Upper lobe of left lung (tissue), 4 donors: ENCODE data around the gene PTPRO.

Experiments used
- EP300 ChIP-seq, 4 donors: sonication (generic); formaldehyde crosslinking; IDR thresholded peaks; one replicate each; pipeline ENCODE4 v1.5.1; 2017; ENCODE audit warnings: antibody characterized with exemption in 4 of 4, control low read depth in 2 of 4
- POLR2A ChIP-seq, 4 donors: fragments of 450-650 bp; IDR thresholded peaks; one replicate each; pipeline ENCODE4 v1.5.1; 2016 to 2017; ENCODE audit warnings: antibody characterized with exemption in 4 of 4, mild to moderate bottlenecking in 2 of 4
- POLR2AphosphoS5 ChIP-seq, 2 donors: sonication (generic); formaldehyde crosslinking; IDR thresholded peaks; one replicate each; pipeline ENCODE4 v1.5.1; 2017; ENCODE audit warnings: antibody characterized with exemption in 2 of 2
- TF ChIP-seq, protein P1 (sequence below), 6 experiments: fragments of 450-650 bp in 4 of 6; fragments of 200-600 bp in 2 of 6; sonication (generic) in 2 of 6; IDR thresholded peaks; one replicate each; pipeline ENCODE4 v1.5.1; 2016 to 2019; ENCODE audit warnings: antibody characterized with exemption in 6 of 6

DNA sequence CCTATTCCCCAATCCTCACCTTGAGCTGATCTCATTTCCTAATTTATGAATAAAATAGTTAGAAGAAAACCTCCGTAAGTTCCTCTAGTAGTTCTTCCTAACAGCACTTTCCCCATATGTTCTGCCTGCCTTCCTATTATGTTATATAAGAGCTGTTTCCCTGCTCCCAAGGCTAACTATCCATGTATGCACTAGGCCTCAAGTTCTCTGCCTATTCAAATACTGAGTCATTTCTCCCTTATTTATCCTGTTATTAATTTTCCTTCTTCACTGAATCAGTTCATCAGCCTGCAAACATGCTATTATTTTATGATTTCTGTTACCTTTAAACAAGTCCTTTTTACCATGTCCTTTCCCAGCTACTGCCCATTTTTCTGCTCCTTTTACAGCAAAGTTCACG, 302.8 kb downstream of the PTPRO start:
- TF ChIP-seq EP300 (IDR thresholded peaks at IDR 0.05) = no peak
- TF ChIP-seq, protein P1, sequence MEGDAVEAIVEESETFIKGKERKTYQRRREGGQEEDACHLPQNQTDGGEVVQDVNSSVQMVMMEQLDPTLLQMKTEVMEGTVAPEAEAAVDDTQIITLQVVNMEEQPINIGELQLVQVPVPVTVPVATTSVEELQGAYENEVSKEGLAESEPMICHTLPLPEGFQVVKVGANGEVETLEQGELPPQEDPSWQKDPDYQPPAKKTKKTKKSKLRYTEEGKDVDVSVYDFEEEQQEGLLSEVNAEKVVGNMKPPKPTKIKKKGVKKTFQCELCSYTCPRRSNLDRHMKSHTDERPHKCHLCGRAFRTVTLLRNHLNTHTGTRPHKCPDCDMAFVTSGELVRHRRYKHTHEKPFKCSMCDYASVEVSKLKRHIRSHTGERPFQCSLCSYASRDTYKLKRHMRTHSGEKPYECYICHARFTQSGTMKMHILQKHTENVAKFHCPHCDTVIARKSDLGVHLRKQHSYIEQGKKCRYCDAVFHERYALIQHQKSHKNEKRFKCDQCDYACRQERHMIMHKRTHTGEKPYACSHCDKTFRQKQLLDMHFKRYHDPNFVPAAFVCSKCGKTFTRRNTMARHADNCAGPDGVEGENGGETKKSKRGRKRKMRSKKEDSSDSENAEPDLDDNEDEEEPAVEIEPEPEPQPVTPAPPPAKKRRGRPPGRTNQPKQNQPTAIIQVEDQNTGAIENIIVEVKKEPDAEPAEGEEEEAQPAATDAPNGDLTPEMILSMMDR (IDR thresholded peaks at IDR 0.05) = no peak
- no peak for TF ChIP-seq POLR2A (IDR thresholded peaks at IDR 0.05)
- TF ChIP-seq POLR2AphosphoS5 (IDR thresholded peaks at IDR 0.05) = no peak
